NCI-H1930 (cell line): ENCODE measurements around the gene TSPAN32.

ENCODE experiments used
- DNase-seq, 2 experiments: peaks; one replicate each; lab custom pipeline; 2025; lab: John Stamatoyannopoulos, UW

TSPAN32 gene

GRCh38 chr11:2301631-2302305, at the start of gene TSPAN32, which contains the start of gene C11orf21:
Gene TSPAN32, plus strand, starts transcription at chr11:2302013. Its CDS starts 137 bp downstream, at chr11:2302150.
Gene C11orf21, minus strand, starts transcription at chr11:2301918. Its CDS starts 110 bp downstream, at chr11:2301808.
- DNase-seq, result no peak

GRCh38 chr11:2252018-2252417, 49.8 kb upstream of the TSPAN32 start:
- DNase-seq, result no peak

- no peak for DNase-seq
These were observed 45.4 kb upstream of the TSPAN32 start for GRCh38 chr11:2256293-2256913.

- no peak for DNase-seq
These were observed 44.7 kb upstream of the TSPAN32 start for GRCh38 chr11:2256951-2257700.

- DNase-seq, result no peak
These were observed 43.0 kb upstream of the TSPAN32 start for GRCh38 chr11:2258501-2259465.

DNA sequence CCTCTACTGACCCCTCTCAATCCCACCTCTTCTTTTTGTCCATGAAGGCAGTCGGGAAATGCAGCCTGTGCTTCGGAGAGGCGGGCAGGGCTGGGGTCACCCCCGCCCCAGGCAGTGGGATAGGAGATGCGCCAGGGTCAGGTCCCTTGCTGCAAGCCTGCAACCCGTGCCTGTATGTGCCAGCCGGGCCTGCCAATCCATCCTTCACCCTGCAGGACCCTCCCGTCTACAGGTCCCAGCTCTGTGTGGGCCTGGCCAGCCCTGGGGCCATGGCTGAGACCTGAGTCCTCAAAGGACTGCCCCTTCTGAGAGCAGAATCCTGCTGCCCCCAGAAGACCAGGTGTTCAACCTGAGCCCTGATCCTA, 42.4 kb upstream of the TSPAN32 start:
- DNase-seq, result no peak

- no peak for DNase-seq
These were observed 41.8 kb upstream of the TSPAN32 start for GRCh38 chr11:2259897-2260451.

DNA sequence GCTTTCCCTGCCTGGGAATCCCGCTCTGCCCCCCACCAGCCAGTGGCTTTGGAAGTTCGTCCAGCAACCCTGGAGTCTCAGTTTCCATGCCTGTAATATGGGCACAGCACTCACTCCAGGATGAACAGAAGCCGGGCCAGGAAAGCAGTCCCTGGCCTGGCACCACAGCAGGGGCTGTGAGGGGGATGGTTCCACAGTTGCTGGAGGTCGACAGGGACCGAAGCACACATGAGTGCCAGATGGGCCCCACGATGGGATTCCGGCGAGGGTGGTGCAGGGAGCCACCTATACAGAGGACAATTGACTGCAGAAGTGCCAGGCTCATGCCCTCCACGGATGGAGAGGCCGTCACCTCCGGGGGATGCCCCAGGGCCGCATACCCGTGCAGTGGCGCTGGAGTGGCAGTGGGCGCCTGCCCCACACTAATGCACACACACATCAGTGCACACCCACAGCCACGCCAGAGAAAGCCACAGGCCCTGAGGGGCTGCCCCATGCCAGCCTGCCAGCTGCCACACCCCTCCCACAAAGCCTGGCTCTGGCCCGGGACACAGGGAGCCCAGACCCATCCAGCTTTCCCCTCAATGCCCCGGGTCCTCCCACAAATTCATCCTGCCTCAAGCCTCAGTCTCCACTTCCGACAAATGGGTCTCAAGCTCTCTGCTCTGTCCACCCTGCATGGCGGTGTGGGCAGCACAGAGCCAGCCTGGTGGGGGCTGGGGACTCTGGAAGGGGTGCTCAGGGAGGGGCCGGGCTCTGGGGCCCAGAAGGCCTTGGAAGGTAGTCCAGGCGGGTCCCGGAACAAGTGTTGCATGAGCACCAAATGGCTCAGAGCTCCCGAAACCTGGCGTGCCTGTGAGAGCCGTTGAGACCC, 41.1 kb upstream of the TSPAN32 start:
- no peak for DNase-seq

GRCh38 chr11:2261436-2262230, 40.2 kb upstream of the TSPAN32 start:
- no peak for DNase-seq

GRCh38 chr11:2262301-2263070, 39.3 kb upstream of the TSPAN32 start:
- DNase-seq, result no peak

GRCh38 chr11:2263071-2263565, 38.7 kb upstream of the TSPAN32 start:
- DNase-seq, result no peak

DNA sequence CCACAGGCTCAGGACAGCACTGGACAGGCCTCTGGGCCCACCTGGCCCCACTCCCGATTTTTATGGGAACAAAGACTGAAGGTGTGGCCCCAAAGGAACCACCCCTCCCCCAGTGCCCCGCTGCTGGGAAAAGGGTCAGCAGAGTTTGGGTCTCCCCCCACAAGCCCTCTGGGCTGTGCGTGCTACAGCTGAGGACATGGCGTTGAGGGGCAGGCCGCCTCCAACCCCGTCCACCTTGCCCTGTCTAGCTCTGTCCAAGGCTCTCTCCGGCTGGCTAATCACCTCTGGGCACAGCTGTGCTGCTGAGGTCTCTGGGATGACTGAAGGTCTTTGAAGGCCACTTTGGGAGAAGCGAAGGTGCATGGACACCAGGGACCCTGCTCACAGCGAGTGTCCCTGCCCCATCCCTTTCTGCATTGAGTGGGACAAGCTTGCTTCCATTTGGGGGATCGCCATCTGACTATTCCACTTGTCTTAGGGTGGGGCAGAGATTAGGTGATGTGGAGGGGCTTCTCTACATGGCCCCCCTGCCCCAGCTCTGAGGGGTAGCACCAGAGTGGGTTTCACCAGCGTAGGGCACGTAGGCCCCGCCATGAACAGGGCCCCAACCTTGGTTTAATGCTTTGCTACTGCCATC, 38.0 kb upstream of the TSPAN32 start:
- DNase-seq, result no peak

GRCh38 chr11:2264366-2265053, 37.3 kb upstream of the TSPAN32 start:
- no peak for DNase-seq

- no peak for DNase-seq
These were observed 36.4 kb upstream of the TSPAN32 start for GRCh38 chr11:2265396-2265795.

DNA sequence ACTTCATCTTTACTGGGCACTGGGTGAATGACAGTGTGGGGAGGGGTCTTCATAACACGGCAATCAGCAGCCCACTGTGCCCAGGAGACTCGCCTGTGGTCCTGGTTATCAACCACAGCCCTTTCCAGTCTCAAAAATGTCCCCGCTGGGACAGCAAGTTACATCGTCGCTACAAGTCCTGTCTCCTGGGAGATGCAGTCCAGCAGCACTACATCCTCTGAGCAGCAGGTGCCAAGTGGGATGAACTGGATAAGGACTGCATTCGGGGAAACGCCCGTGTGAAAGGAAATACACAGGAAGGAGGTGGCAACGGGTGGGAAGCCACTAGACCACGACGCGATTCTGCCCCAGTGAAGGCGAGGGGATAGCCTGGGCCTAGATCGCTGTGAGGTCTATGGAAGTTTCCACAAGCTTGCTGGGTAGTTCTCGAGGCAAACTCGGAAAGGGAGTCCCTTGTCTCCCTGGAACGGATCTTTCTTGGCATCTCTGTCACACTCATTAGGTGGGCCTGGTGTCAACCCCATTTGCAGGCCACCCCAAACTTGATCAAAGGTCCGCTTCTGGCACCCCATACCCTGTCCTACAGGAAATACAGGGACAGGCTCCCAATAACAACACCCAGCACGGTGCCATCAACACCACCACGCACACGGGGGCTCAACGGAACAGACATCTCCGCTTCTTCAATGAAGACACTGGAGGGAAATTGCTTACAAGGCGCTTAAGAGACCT, 35.8 kb upstream of the TSPAN32 start:
- no peak for DNase-seq

DNA sequence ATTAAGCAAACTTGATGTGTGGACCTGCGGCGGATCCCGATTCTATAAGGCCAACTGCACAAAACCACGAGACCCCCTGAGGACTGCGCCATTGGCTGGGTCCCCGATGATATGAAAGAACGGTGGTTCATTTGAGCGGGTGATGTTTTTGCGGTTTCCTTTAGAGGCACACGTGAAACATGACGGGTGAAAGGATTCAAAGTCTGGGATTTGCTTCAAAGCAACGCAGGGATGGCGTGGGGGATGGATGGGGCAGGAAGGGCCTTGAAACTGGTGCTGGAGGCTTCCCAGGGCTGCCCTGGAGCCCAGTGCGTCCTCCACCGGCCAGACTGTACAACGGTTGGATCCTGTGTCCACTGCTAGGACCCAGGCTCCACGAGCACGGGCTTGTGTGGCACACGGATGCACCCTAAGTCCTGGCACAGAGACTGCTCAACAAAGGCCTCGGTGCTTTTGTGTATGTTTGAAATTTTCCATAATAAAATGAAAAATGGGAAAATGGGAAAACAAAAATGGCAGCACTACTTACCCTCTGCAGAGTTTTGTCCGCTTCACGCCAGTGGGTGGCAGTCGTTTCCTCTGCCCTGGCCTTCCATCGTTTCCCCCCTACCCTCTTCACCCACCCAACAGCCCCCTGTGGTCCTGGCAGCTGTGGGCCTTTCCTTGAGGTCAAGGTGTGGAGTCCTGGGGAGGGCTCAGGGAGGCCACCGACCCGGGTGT, 35.1 kb upstream of the TSPAN32 start:
- DNase-seq, result no peak
